Sigmoid colon (tissue), 7 donors: Measurements from ENCODE around the gene SEC24B. TPM values are rescaled to one million over a fixed set of nuclear protein-coding genes. Genes with fewer than 3 reads are reported as not detected.
"Not testable (repeated sequence)": the region's sequence is repeated elsewhere in the genome, so short reads cannot be mapped to it uniquely, and the experiment has no call there.

ENCODE experiments used
- DNase-seq: peaks from one replicate; pipeline ENCODE4 v3.0.0-alpha.2; 2019
- H3K27ac ChIP-seq, 4 donors: fragments of 200-600 bp; sonication (generic); one replicate each; pipeline ENCODE4 v1.5.1; 2016 to 2019; ENCODE audit warnings: mild to moderate bottlenecking in 1 of 4
- H3K27me3 ChIP-seq, 3 donors: fragments of 200-600 bp; sonication (generic); one replicate each; pipeline ENCODE4 v1.5.1; 2019; ENCODE audit warnings: mild to moderate bottlenecking in 1 of 3
- H3K36me3 ChIP-seq, 4 donors: fragments of 200-600 bp; sonication (generic); one replicate each; pipeline ENCODE4 v1.5.1; 2016 to 2019
- H3K4me1 ChIP-seq, 4 donors: fragments of 200-600 bp; sonication (generic); one replicate each; pipeline ENCODE4 v1.5.1; 2017 to 2019
- H3K4me3 ChIP-seq, 4 donors: fragments of 200-600 bp; sonication (generic); one replicate each; pipeline ENCODE4 v1.5.1; 2017 to 2019; ENCODE audit warnings: mild to moderate bottlenecking in 2 of 4, moderate library complexity in 1 of 4
- H3K9me3 ChIP-seq, 4 donors: fragments of 200-600 bp in 3 of 4; sonication (generic) in 3 of 4; one replicate each; pipeline versions ENCODE4 v1.5.1 to v1.6.1; 2013 to 2019
- EP300 ChIP-seq, 4 donors: sonication (generic); formaldehyde crosslinking; IDR thresholded peaks; one replicate each; pipeline ENCODE4 v1.6.1; 2017; ENCODE audit warnings: antibody characterized with exemption in 4 of 4
- POLR2A ChIP-seq, 2 donors: fragments of 450-650 bp; IDR thresholded peaks; one replicate each; pipeline ENCODE4 v1.6.1; 2016; ENCODE audit warnings: antibody characterized with exemption in 2 of 2, mild to moderate bottlenecking in 2 of 2, moderate library complexity in 2 of 2
- POLR2AphosphoS5 ChIP-seq, 4 donors: sonication (generic); formaldehyde crosslinking; IDR thresholded peaks; one replicate each; pipeline ENCODE4 v1.6.1; 2017; ENCODE audit warnings: antibody characterized with exemption in 4 of 4
- WGBS, 2 donors: extraction: QIAGEN DNeasy Blood & Tissue Kit; methylation state at CpG; one replicate each; pipeline ENCODE4 v1.1.7; 2013; 5-methylcytosine and 5-hydroxymethylcytosine counted together
- intact Hi-C: fragments of 100-400 bp; cut with DNase I; formaldehyde crosslinking; loops from one replicate; pipeline ENCODE4 v1.15.1; 2023
- polyA plus RNA-seq, 3 donors: library from polyadenylated mRNA; stranded (reverse); fragments of 200-250 nt; gene quantifications; one replicate each; pipeline ENCODE4 v1.2.3, GENCODE V29; 2013
- total RNA-seq, 4 donors: library from RNA; depleted of rRNA; stranded (reverse); fragments of >200 nt; gene quantifications; one replicate each; pipeline ENCODE4 v1.1.0, GENCODE V29; 2016
- TF ChIP-seq, protein P1 (sequence below), 4 experiments: fragments of 450-650 bp in 3 of 4; fragments of 200-600 bp in 1 of 4; IDR thresholded peaks; one replicate each; pipeline ENCODE4 v1.5.1; 2016 to 2019; ENCODE audit warnings: antibody characterized with exemption in 4 of 4, mild to moderate bottlenecking in 3 of 4, moderate library complexity in 2 of 4
- donor health status: healthy with polysubstance abuse.
- donor health status: Bipolar disorder and iron deficiency.
- donor health status: healthy.

Gene SEC24B
- total and polyA plus RNA-seq, 7 donors = 9.7 to 41.8 (median 35.3) TPM

DNA sequence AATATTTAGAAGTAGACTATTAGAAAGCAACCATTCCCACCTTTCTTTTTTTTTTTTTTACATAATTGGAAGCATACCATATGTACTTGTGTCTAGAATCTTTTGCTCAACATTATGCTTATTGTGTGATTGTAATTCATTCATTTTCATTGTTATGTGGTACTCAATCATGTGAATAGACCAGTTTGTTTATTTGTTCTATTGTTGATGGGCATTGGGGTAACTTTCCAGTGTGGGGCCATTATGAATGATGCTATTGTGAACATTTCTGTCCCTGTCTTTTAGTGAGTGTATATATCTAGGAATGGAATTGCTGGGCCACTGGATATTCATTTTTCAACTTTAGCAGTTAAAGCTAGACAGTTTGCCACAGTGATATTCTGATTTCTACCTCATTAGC is 63.9 kb downstream of the SEC24B start:
- TF ChIP-seq, protein P1, sequence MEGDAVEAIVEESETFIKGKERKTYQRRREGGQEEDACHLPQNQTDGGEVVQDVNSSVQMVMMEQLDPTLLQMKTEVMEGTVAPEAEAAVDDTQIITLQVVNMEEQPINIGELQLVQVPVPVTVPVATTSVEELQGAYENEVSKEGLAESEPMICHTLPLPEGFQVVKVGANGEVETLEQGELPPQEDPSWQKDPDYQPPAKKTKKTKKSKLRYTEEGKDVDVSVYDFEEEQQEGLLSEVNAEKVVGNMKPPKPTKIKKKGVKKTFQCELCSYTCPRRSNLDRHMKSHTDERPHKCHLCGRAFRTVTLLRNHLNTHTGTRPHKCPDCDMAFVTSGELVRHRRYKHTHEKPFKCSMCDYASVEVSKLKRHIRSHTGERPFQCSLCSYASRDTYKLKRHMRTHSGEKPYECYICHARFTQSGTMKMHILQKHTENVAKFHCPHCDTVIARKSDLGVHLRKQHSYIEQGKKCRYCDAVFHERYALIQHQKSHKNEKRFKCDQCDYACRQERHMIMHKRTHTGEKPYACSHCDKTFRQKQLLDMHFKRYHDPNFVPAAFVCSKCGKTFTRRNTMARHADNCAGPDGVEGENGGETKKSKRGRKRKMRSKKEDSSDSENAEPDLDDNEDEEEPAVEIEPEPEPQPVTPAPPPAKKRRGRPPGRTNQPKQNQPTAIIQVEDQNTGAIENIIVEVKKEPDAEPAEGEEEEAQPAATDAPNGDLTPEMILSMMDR (IDR thresholded peaks at IDR 0.05) = no peak
- TF ChIP-seq POLR2AphosphoS5 (IDR thresholded peaks at IDR 0.05) = no peak
- no peak for TF ChIP-seq POLR2A (IDR thresholded peaks at IDR 0.05)
- TF ChIP-seq EP300 (IDR thresholded peaks at IDR 0.05) = no peak
- Histone ChIP-seq H3K27me3 (no peaks in the 10 kb centered on the region), H3K36me3 (peaks cover 7 to 84% (median 24%) of the 10 kb centered on the region in 4 donors), H3K4me1 (no peaks in the 10 kb centered on the region), H3K27ac (no peak overlapping the region), H3K9me3 (no peaks in the 10 kb centered on the region), H3K4me3 (no peak overlapping the region)
- DNase-seq = no peak
- intact Hi-C loops = no loop called here

GRCh38 chr4:109499513-109499912 is 65.9 kb downstream of the SEC24B start:
- Histone ChIP-seq H3K36me3 (peaks cover 7 to 72% (median 23%) of the 10 kb centered on the region in 4 donors), H3K27ac (no peak overlapping the region), H3K27me3 (no peaks in the 10 kb centered on the region), H3K4me3 (no peak overlapping the region), H3K4me1 (no peaks in the 10 kb centered on the region), H3K9me3 (no peaks in the 10 kb centered on the region)
- 82 to 91% methylated on average over 2 of the region's 2 CpGs for WGBS, 2 donors
- intact Hi-C loops = no loop called here
- DNase-seq = no peak
- TF ChIP-seq, protein P1 (IDR thresholded peaks at IDR 0.05) = no peak
- TF ChIP-seq POLR2AphosphoS5 (IDR thresholded peaks at IDR 0.05) (no peak), POLR2A (IDR thresholded peaks at IDR 0.05) (no peak), EP300 (IDR thresholded peaks at IDR 0.05) (no peak)

DNA sequence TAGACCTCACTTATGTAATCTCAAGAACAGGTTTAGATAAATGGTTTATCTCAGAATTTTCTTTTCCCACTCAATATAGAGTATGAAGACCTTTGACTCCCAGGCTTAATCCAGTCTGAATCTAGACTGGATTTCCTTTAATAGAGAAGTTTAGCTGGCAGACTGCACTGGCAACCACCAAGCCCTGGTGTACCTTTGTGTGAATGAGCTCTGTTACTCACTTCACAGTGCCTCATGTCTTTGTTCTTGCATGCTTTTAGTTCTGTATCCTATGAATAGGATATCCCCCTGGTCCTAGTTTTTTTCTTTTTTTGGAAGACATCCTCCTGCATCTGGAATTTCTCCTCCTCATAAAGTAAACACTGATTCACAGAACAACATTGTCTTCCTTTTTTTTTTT is 73.3 kb downstream of the SEC24B start:
- H3K9me3 ChIP-seq = no peaks in the 10 kb centered on the region
- intact Hi-C loops = no loop called here
- H3K36me3 ChIP-seq = peaks cover 0 to 54% (median 10%) of the 10 kb centered on the region in 4 donors

GRCh38 chr4:109510687-109511086 is 77.1 kb downstream of the SEC24B start:
- H3K4me3 ChIP-seq = no peak overlapping the region
- peaks cover 0 to 75% (median 10%) of the 10 kb centered on the region in 4 donors for H3K36me3 ChIP-seq
- 18 to 62% methylated on average over 2 of the region's 2 CpGs for WGBS, 2 donors
- TF ChIP-seq POLR2A (IDR thresholded peaks at IDR 0.05) (no peak), EP300 (IDR thresholded peaks at IDR 0.05) (no peak), POLR2AphosphoS5 (IDR thresholded peaks at IDR 0.05) (no peak)
- TF ChIP-seq, protein P1 (IDR thresholded peaks at IDR 0.05) = no peak
- no peak overlapping the region for H3K27ac ChIP-seq
- no peak for DNase-seq
- H3K4me1 ChIP-seq = no peaks in the 10 kb centered on the region
- intact Hi-C loops = loop anchor here (5.0 kb wide), 1 partner anchor 78 kb away; the partner anchor contains the start of gene SEC24B
- H3K9me3 ChIP-seq = no peaks in the 10 kb centered on the region
- no peaks in the 10 kb centered on the region for H3K27me3 ChIP-seq

More for the DNA sequence above, 73.3 kb downstream of the SEC24B start:
- no peak for DNase-seq
- Histone ChIP-seq H3K4me3 (no peak overlapping the region), H3K4me1 (no peaks in the 10 kb centered on the region), H3K27ac (no peak overlapping the region), H3K27me3 (no peaks in the 10 kb centered on the region)
- TF ChIP-seq POLR2A (IDR thresholded peaks at IDR 0.05) (no peak), POLR2AphosphoS5 (IDR thresholded peaks at IDR 0.05) (no peak), EP300 (IDR thresholded peaks at IDR 0.05) (no peak)
- TF ChIP-seq, protein P1 (IDR thresholded peaks at IDR 0.05) = no peak

GRCh38 chr4:109511414-109511813 is 77.8 kb downstream of the SEC24B start:
- Histone ChIP-seq H3K4me3 (no peak overlapping the region), H3K4me1 (no peaks in the 10 kb centered on the region), H3K27ac (no peak overlapping the region), H3K27me3 (no peaks in the 10 kb centered on the region), H3K9me3 (no peaks in the 10 kb centered on the region), H3K36me3 (peaks cover 0 to 75% (median 10%) of the 10 kb centered on the region in 4 donors)
- TF ChIP-seq, protein P1 (IDR thresholded peaks at IDR 0.05) = no peak
- TF ChIP-seq EP300 (IDR thresholded peaks at IDR 0.05) (no peak), POLR2AphosphoS5 (IDR thresholded peaks at IDR 0.05) (no peak), POLR2A (IDR thresholded peaks at IDR 0.05) (no peak)
- 61 to 83% methylated on average over 2 of the region's 2 CpGs for WGBS, 2 donors
- no peak for DNase-seq
- intact Hi-C loops = loop anchor here (5.0 kb wide), 1 partner anchor 79 kb away; the partner anchor contains the start of gene SEC24B

DNA sequence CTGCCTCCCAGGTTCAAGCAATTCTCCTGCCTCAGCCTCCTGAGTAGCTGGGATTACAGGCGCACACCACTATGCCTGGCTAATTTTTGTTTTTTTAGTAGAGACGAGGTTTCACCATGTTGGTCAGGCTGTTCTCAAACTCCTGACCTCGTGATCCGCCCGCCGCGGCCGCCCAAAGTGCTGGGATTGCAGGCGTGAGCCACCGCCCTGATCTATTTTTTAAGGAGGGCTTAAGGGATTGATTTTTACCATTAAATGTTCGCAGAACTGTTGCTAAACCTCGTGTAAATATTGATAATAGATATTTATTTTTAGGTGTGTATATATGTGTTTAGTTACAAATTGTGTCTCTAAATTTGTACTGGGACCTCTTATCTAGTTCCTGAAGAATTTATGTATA is 79.8 kb downstream of the SEC24B start:
- not testable (repeated sequence) for H3K27ac ChIP-seq, H3K27me3 ChIP-seq, H3K4me1 ChIP-seq, H3K9me3 ChIP-seq, H3K4me3 ChIP-seq, DNase-seq
- intact Hi-C loops = loop anchor here (5.0 kb wide), 1 partner anchor 81 kb away; the partner anchor contains the start of gene SEC24B
- H3K36me3 ChIP-seq = peaks cover 0 to 76% (median 8%) of the 10 kb centered on the region in 4 donors
- 95 to 96% methylated on average over 12 of the region's 12 CpGs for WGBS, 2 donors
